ENCODE results near the gene MTR. TPM values are rescaled to one million over a fixed set of nuclear protein-coding genes. Genes with fewer than 3 reads are reported as not detected.

Gene MTR
- total RNA-seq, 1 experiment from 2014 or later: 24.6 TPM

- TF ChIP-seq REST (IDR thresholded peaks at IDR 0.05; ENCODE audit: low read depth): no peak
Measured at GRCh38 chr1:236922190-236922589, 127.1 kb downstream of the MTR start (continued).

- Histone ChIP-seq H3K27me3 (ENCODE audit: insufficient read depth, low read length) (peaks cover 28% of the 10 kb centered on the region), H2AFZ (ENCODE audit: low read depth, low read length, poor library complexity, severe bottlenecking) (no peak overlapping the region), H3K4me1 (ENCODE audit: control insufficient read depth in 1 of 2, insufficient read depth in 2 of 2, low read length in 2 of 2) (no peaks in the 10 kb centered on the region), H3K79me2 (ENCODE audit: insufficient read depth, low read length) (no peaks in the 10 kb centered on the region), H3K36me3 (ENCODE audit: control insufficient read depth in 1 of 2, insufficient read depth in 2 of 2, low read length in 2 of 2) (no peaks in the 10 kb centered on the region), H3K9me3 (ENCODE audit: control insufficient read depth in 1 of 2, insufficient read depth in 1 of 2, low read depth in 1 of 2, low read length in 2 of 2) (no peaks in the 10 kb centered on the region), H3K9me2 (ENCODE audit: insufficient read depth) (no peaks in the 10 kb centered on the region), H3K4me2 (ENCODE audit: low read length) (no peak overlapping the region), H3K27ac (ENCODE audit: low read depth, low read length) (no peak overlapping the region), H3K9ac (ENCODE audit: low read length) (no peak overlapping the region), H4K20me1 (ENCODE audit: insufficient read depth) (no peaks in the 10 kb centered on the region), H3K4me3 (replicated peaks in 1 of 2; ENCODE audit: low read depth in 1 of 2, low read length in 2 of 2) (no peak overlapping the region)
- CTCF ChIA-PET: no interaction called here
- TF ChIP-seq TCF7L2 (IDR thresholded peaks at IDR 0.05; ENCODE audit: borderline replicate concordance, extremely low read depth, insufficient read depth, insufficient read length): no peak
- TF ChIP-seq SP1 (IDR thresholded peaks at IDR 0.05; ENCODE audit: low read depth): no peak
- TF ChIP-seq CBX3 (IDR thresholded peaks at IDR 0.05; ENCODE audit: low read depth): no peak
- no peak for TF ChIP-seq REST (IDR thresholded peaks at IDR 0.05; ENCODE audit: low read depth)
- no peak for TF ChIP-seq ATF3 (IDR thresholded peaks at IDR 0.05)
- no peak for TF ChIP-seq MAX (IDR thresholded peaks at IDR 0.05)
- TF ChIP-seq SIN3A (IDR thresholded peaks at IDR 0.05; ENCODE audit: low read depth): no peak
- TF ChIP-seq JUND (IDR thresholded peaks at IDR 0.05): no peak
- no peak for TF ChIP-seq CEBPB (IDR thresholded peaks at IDR 0.05; ENCODE audit: low read depth)
- no peak for TF ChIP-seq POLR2A (IDR thresholded peaks at IDR 0.05; ENCODE audit: borderline replicate concordance, extremely low read depth, insufficient read depth, insufficient read length)
- POLR2A ChIA-PET: no interaction called here
- RAD21 ChIA-PET (ENCODE audit: low non-redundant PET in 1 of 2, low total read pairs in 2 of 2, uncharacterized antibody in 2 of 2, unreplicated experiment in 2 of 2): no interaction called here
- intact Hi-C loops (cut with micrococcal nuclease): no loop called here
- no TSS peak for BruUV-seq (replicated peaks)
- DNase-seq (ENCODE audit: low read depth, low spot score): no peak
- ATAC-seq: no peak
Measured at GRCh38 chr1:236925386-236925785, 130.3 kb downstream of the MTR start.

Measured in HCT116 (cell line).